K562 (cell line): ENCODE results near the gene DISC1. TPM values are rescaled to one million over a fixed set of nuclear protein-coding genes. Genes with fewer than 3 reads are reported as not detected.

Experiments
- ATAC-seq: fragments of 200-7000 bp; cut with Tn5 transposase; 3 replicates; pipeline ENCODE4 v1.9.1; 2020; ENCODE audit warnings: moderate library complexity
- BruUV-seq: library from RNA; stranded (reverse); fragments of 400-500 nt; replicated peaks from 2 replicates; lab custom pipeline; 2021; lab: Mats Ljungman, UMichigan
- CTCF ChIA-PET: fragments of 300-600 bp; formaldehyde crosslinking; extraction: SDS; loops from one replicate; lab custom pipeline; 2021; ENCODE audit warnings: low intra/inter-chr PET ratio; lab: Yijun Ruan, JAX
- POLR2A ChIA-PET: fragments of 300-600, 350-650 bp; sonication (Branson Sonifier 250); formaldehyde crosslinking; extraction: SDS; loops from one replicate; lab custom pipeline; 2021; ENCODE audit warnings: antibody characterized with exemption, inconsistent platforms; lab: Yijun Ruan, JAX
- DNase-seq, 4 experiments: peaks; one replicate each; pipeline versions ENCODE4 v3.0.0 to v3.0.0-alpha.2; 2011 to 2018; ENCODE audit warnings: low spot score in 3 of 4, mixed read lengths in 3 of 4; ENCODE audit errors: extremely low read depth in 1 of 4
- FAIRE-seq: peaks from 2 replicates; lab custom pipeline; 2011; peaks lifted over from hg19 to GRCh38; lab: Jason Lieb, UNC
- H2AFZ ChIP-seq: 2 replicates; pipeline ENCODE4 v1.6.0; 2011; ENCODE audit warnings: low read depth, low read length, control low read depth, inconsistent platforms
- H3K27ac ChIP-seq: fragments of 200-600 bp; 3 replicates; pipeline ENCODE4 v1.8.0; 2011; ENCODE audit warnings: low read depth, mild to moderate bottlenecking, control low read depth, inconsistent platforms, low read length, moderate library complexity, mixed read lengths; ENCODE audit errors: extremely low read depth
- H3K27me3 ChIP-seq, 2 experiments: fragments of 300-600 bp in 1 of 2; 2 replicates in 1 of 2; 3 replicates in 1 of 2; pipeline versions ENCODE4 v1.6.0 to v1.8.0; 2011; ENCODE audit warnings: inconsistent platforms in 2 of 2, low read length in 2 of 2, mild to moderate bottlenecking in 1 of 2, mixed read lengths in 1 of 2, moderate library complexity in 1 of 2; ENCODE audit not compliant: control insufficient read depth in 2 of 2, insufficient read depth in 2 of 2
- H3K36me3 ChIP-seq: fragments of 300-600 bp; 3 replicates; pipeline ENCODE4 v1.8.0; 2011; ENCODE audit warnings: mild to moderate bottlenecking, low read length, inconsistent platforms; ENCODE audit not compliant: control insufficient read depth, insufficient read depth
- H3K4me1 ChIP-seq, 2 experiments: fragments of 200-600 bp in 1 of 2; replicated peaks in 1 of 2; 2 replicates in 1 of 2; 3 replicates in 1 of 2; pipeline versions ENCODE4 v1.5.1 to v1.8.0; 2011; ENCODE audit warnings: inconsistent platforms in 2 of 2, low read length in 2 of 2, mild to moderate bottlenecking in 1 of 2, mixed read lengths in 1 of 2, moderate library complexity in 1 of 2; ENCODE audit not compliant: control insufficient read depth in 2 of 2, insufficient read depth in 2 of 2
- H3K4me2 ChIP-seq: 2 replicates; pipeline ENCODE4 v1.6.1; 2011; ENCODE audit warnings: low read length, control low read depth, inconsistent platforms, mixed read lengths; ENCODE audit not compliant: insufficient read depth
- H3K4me3 ChIP-seq: fragments of 200-600 bp; sonication (generic), shearing (Covaris generic); 2 replicates; pipeline ENCODE4 v1.5.1; 2016; ENCODE audit warnings: control low read depth, inconsistent platforms
- H3K79me2 ChIP-seq: fragments of 200-600 bp; 3 replicates; pipeline ENCODE4 v1.8.0; 2011; ENCODE audit warnings: low read length, inconsistent platforms; ENCODE audit not compliant: control insufficient read depth, insufficient read depth
- H3K9ac ChIP-seq, 2 experiments: 2 replicates each; pipeline versions ENCODE4 v1.6.0 to v1.6.1; 2011; ENCODE audit warnings: low read depth in 2 of 2, low read length in 2 of 2, control low read depth in 1 of 2, inconsistent platforms in 1 of 2, mild to moderate bottlenecking in 1 of 2, mixed read lengths in 1 of 2; ENCODE audit not compliant: insufficient read depth in 1 of 2
- H3K9me1 ChIP-seq: one replicate; pipeline ENCODE4 v1.6.0; 2011; ENCODE audit warnings: inconsistent platforms, mild to moderate bottlenecking, low read length, moderate library complexity; ENCODE audit not compliant: control insufficient read depth, insufficient read depth
- H3K9me3 ChIP-seq: replicated peaks from 2 replicates; pipeline ENCODE4 v1.5.1; 2011; ENCODE audit warnings: low read depth, low read length, inconsistent platforms; ENCODE audit not compliant: control insufficient read depth, insufficient read depth
- H4K20me1 ChIP-seq: replicated peaks from 2 replicates; pipeline ENCODE4 v1.6.1; 2011; ENCODE audit warnings: low read length, inconsistent platforms, mixed read lengths; ENCODE audit not compliant: control insufficient read depth, insufficient read depth
- CBFA2T2 ChIP-seq: fragments of 450-650 bp; conservative IDR thresholded peaks from 2 replicates; pipeline ENCODE4 v1.6.1; 2017; ENCODE audit warnings: mild to moderate bottlenecking
- CHAMP1 ChIP-seq: fragments of 450-650 bp; IDR thresholded peaks from 2 replicates; pipeline ENCODE4 v1.6.1; 2016; ENCODE audit warnings: mild to moderate bottlenecking
- ILF3 ChIP-seq: fragments of 450-650 bp; IDR thresholded peaks from 2 replicates; pipeline ENCODE4 v1.6.1; 2018; ENCODE audit warnings: antibody characterized with exemption, mild to moderate bottlenecking, moderate library complexity, borderline replicate concordance
- NCOA2 ChIP-seq, 2 experiments: fragments of 450-650 bp; IDR thresholded peaks; 2 replicates each; pipeline ENCODE4 v1.6.1; 2018; ENCODE audit warnings: mild to moderate bottlenecking in 2 of 2, moderate library complexity in 1 of 2; ENCODE audit not compliant: partially characterized antibody in 2 of 2
- NCOR1 ChIP-seq: fragments of 450-650 bp; IDR thresholded peaks from 2 replicates; pipeline ENCODE4 v1.6.1; 2016; ENCODE audit warnings: mild to moderate bottlenecking, moderate library complexity
- TCFL5 ChIP-seq: fragments of 250-450 bp; sonication (Bioruptor Pico); conservative IDR thresholded peaks from 2 replicates; pipeline ENCODE4 v1.6.1; 2021; ENCODE audit warnings: mild to moderate bottlenecking, moderate library complexity, matching md5 sums
- ZNF174 ChIP-seq: fragments of 250-450 bp; sonication (Bioruptor Pico); IDR thresholded peaks from 2 replicates; pipeline ENCODE4 v1.4.0; 2020; ENCODE audit warnings: mild to moderate bottlenecking
- ZNF274 ChIP-seq: IDR thresholded peaks from 2 replicates; pipeline ENCODE4 v1.6.1; 2011; ENCODE audit warnings: low read depth, mild to moderate bottlenecking, low read length, moderate library complexity, borderline replicate concordance
- WGBS: fragments of 100-300 bp; shearing (Covaris generic); methylation state at CpG from one replicate; pipeline ENCODE4 v1.1.6; 2016; ENCODE audit warnings: low coverage, mixed read lengths; ENCODE audit not compliant: insufficient coverage; ENCODE audit errors: missing lambda C conversion rate; 5-methylcytosine and 5-hydroxymethylcytosine counted together
- in situ Hi-C: fragments of 300-500 bp; cut with MboI; formaldehyde crosslinking; loops from 4 replicates; pipeline ENCODE4 v1.15.0; 2018; ENCODE audit warnings: inconsistent platforms, mixed read lengths
- intact Hi-C: fragments of 100-400 bp; cut with micrococcal nuclease; formaldehyde crosslinking; loops from 2 replicates; pipeline ENCODE4 v1.14.2; 2022
- polyA plus RNA-seq, 8 experiments: library from polyadenylated mRNA; depleted of rRNA in 4 of 8; stranded (reverse) in 5 of 8; unstranded in 3 of 8; fragments of >200 nt; fragmentation: Nextera tagmentation in 2 of 8; fragmentation: Illumina TruSeq in 1 of 8; extraction: Ambion mirVana in 2 of 8; extraction: Trizol in 1 of 8; gene quantifications; 2 replicates each; pipeline versions ENCODE4 v1.2.1 to v1.2.3, GENCODE V29; 2011 to 2014; ENCODE audit warnings: inconsistent platforms in 1 of 8, missing spikeins in 1 of 8
- total RNA-seq, 7 experiments: library from RNA; depleted of rRNA in 6 of 7; stranded (reverse); fragments of >200 nt in 6 of 7; fragmentation: Illumina TruSeq in 2 of 7; extraction: Trizol in 2 of 7; gene quantifications; 2 replicates each; pipeline versions ENCODE4 v1.2.1 to v1.2.3, GENCODE V29; 2011 to 2021; ENCODE audit warnings: low replicate concordance in 1 of 7
- TF ChIP-seq, protein P1 (sequence below): fragments of 150-350 bp; conservative IDR thresholded peaks from 2 replicates; pipeline ENCODE4 v1.6.1; 2014; ENCODE audit warnings: low read length
- TF ChIP-seq, protein P2 (sequence below): fragments of 250-450 bp; sonication (Bioruptor Pico); IDR thresholded peaks from 2 replicates; pipeline ENCODE4 v1.9.0; 2021; ENCODE audit warnings: mild to moderate bottlenecking
- TF ChIP-seq, protein P3 (sequence below): fragments of 450-650 bp; conservative IDR thresholded peaks from 2 replicates; pipeline ENCODE4 v1.6.1; 2016; ENCODE audit warnings: missing genetic modification characterization, low read depth, mild to moderate bottlenecking, missing compliant biosample characterization, moderate library complexity
- TF ChIP-seq, protein P4 (sequence below): fragments of 450-650 bp; IDR thresholded peaks from 2 replicates; pipeline ENCODE4 v1.6.1; 2016; ENCODE audit warnings: antibody characterized with exemption
- TF ChIP-seq, protein P5 (sequence below): fragments of 450-650 bp; IDR thresholded peaks from 2 replicates; pipeline ENCODE4 v1.6.1; 2018; ENCODE audit warnings: mild to moderate bottlenecking, low read depth; ENCODE audit not compliant: partially characterized antibody

Gene DISC1
- total and polyA plus RNA-seq, 9 of the 15 experiments (the other 6 are each of a cell fraction or from before 2014, with no cell fraction given): 0.01 to 0.11 (median 0.08) TPM; not detected in 1

DNA sequence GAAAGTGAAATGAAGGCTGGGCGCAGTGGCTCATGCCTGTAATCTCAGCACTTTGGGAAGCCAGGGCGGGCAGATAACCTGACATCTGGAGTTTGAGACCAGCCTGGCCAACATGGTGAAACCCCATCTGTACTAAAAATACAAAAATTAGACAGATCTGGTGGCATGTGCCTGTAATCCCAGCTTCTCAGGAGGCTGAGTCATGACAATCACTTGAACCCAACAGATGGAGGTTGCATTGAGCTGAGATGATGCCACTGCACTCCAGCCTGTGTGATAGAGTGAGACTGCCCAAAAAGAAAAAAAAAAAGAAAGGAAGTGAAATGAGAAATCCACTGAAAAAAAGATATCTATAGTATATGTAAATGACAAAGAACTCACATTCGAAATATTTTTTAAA is 439.9 kb downstream of the DISC1 start:
- no peaks in the 10 kb centered on the region for H3K9me3 ChIP-seq
- DNase-seq (no peak), FAIRE-seq (no peak), ATAC-seq (no peak)
- no peaks in the 10 kb centered on the region for H4K20me1 ChIP-seq
- no peak overlapping the region for H3K4me3 ChIP-seq
- intact Hi-C loops: no loop called here
- WGBS: 0% methylated on average over 3 of the region's 3 CpGs
- no peak overlapping the region for H3K9ac ChIP-seq
- no peak overlapping the region for H3K27ac ChIP-seq
- no peaks in the 10 kb centered on the region for H3K9me1 ChIP-seq
- in situ Hi-C loops: no loop called here
- H3K4me2 ChIP-seq: no peak overlapping the region
- no peak overlapping the region for H2AFZ ChIP-seq
- CTCF ChIA-PET: no interaction called here
- no peaks in the 10 kb centered on the region for H3K27me3 ChIP-seq
- H3K36me3 ChIP-seq: no peaks in the 10 kb centered on the region
- no peaks in the 10 kb centered on the region for H3K4me1 ChIP-seq
- no TSS peak for BruUV-seq
- POLR2A ChIA-PET: interaction anchor here (1.2 kb wide), 1 partner anchor 14 kb away, joined by 4 read pairs; no protein-coding TSS in a partner anchor
- no peaks in the 10 kb centered on the region for H3K79me2 ChIP-seq
- TF ChIP-seq ZNF174 (CRISPR knock-in tag) (no peak), NCOR1 (no peak), CBFA2T2 (no peak), ZNF274 (no peak), TCFL5 (CRISPR knock-in tag) (no peak), CHAMP1 (no peak), NCOA2 (IDR thresholded peaks at IDR 0.05; ENCODE audit: partially characterized antibody in 2 of 2) (no peak), ILF3 (no peak)
- TF ChIP-seq, protein P1, sequence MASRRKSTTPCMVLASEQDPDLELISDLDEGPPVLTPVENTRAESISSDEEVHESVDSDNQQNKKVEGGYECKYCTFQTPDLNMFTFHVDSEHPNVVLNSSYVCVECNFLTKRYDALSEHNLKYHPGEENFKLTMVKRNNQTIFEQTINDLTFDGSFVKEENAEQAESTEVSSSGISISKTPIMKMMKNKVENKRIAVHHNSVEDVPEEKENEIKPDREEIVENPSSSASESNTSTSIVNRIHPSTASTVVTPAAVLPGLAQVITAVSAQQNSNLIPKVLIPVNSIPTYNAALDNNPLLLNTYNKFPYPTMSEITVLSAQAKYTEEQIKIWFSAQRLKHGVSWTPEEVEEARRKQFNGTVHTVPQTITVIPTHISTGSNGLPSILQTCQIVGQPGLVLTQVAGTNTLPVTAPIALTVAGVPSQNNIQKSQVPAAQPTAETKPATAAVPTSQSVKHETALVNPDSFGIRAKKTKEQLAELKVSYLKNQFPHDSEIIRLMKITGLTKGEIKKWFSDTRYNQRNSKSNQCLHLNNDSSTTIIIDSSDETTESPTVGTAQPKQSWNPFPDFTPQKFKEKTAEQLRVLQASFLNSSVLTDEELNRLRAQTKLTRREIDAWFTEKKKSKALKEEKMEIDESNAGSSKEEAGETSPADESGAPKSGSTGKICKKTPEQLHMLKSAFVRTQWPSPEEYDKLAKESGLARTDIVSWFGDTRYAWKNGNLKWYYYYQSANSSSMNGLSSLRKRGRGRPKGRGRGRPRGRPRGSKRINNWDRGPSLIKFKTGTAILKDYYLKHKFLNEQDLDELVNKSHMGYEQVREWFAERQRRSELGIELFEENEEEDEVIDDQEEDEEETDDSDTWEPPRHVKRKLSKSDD: no peak
- TF ChIP-seq, protein P2, sequence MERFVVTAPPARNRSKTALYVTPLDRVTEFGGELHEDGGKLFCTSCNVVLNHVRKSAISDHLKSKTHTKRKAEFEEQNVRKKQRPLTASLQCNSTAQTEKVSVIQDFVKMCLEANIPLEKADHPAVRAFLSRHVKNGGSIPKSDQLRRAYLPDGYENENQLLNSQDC (CRISPR knock-in tag): no peak
- TF ChIP-seq, protein P3, sequence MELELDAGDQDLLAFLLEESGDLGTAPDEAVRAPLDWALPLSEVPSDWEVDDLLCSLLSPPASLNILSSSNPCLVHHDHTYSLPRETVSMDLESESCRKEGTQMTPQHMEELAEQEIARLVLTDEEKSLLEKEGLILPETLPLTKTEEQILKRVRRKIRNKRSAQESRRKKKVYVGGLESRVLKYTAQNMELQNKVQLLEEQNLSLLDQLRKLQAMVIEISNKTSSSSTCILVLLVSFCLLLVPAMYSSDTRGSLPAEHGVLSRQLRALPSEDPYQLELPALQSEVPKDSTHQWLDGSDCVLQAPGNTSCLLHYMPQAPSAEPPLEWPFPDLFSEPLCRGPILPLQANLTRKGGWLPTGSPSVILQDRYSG: no peak
- TF ChIP-seq, protein P4, sequence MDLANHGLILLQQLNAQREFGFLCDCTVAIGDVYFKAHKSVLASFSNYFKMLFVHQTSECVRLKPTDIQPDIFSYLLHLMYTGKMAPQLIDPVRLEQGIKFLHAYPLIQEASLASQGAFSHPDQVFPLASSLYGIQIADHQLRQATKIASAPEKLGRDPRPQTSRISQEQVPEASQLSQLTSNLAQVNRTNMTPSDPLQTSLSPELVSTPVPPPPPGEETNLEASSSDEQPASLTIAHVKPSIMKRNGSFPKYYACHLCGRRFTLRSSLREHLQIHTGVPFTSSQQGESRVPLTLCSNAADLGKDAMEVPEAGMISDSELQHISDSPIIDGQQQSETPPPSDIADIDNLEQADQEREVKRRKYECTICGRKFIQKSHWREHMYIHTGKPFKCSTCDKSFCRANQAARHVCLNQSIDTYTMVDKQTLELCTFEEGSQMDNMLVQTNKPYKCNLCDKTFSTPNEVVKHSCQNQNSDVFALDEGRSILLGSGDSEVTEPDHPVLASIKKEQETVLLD: no peak
- TF ChIP-seq, protein P5, sequence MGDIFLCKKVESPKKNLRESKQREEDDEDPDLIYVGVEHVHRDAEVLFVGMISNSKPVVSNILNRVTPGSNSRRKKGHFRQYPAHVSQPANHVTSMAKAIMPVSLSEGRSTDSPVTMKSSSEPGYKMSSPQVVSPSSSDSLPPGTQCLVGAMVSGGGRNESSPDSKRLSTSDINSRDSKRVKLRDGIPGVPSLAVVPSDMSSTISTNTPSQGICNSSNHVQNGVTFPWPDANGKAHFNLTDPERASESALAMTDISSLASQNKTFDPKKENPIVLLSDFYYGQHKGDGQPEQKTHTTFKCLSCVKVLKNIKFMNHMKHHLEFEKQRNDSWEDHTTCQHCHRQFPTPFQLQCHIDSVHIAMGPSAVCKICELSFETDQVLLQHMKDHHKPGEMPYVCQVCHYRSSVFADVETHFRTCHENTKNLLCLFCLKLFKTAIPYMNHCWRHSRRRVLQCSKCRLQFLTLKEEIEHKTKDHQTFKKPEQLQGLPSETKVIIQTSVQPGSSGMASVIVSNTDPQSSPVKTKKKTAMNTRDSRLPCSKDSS: no peak
